Measurements from ENCODE around the gene CNTFR. TPM values are rescaled to one million over a fixed set of nuclear protein-coding genes. Genes with fewer than 3 reads are reported as not detected.

The CNTFR gene
- total RNA-seq, 1 donor from 2014 or later: 7.4 TPM

DNA sequence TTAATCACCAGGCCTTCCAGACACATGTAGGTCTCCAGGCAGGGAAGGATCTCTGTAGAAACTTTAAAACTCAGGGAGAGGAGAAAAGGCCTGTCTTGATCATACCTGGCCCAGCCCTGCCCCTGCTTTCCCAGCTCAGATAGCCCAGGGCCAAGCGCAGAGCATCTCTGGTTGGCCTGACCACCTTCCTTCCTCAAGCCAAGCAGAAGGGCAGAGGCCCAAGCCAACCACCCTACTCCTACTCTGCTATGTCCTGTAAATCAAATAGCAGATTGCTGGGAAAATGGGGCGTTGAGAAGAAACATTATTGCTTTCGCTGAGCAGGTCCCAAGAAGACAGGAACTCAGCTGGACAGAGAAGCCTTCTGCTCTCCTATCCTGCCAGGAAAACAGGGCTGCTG lies 81.1 kb downstream of the CNTFR start:
- Histone ChIP-seq H3K9ac (ENCODE audit: low read length) (no peak overlapping the region), H3K4me2 (ENCODE audit: low read length) (no peak overlapping the region)
- DNase-seq (ENCODE audit: low read depth): no peak

DNA sequence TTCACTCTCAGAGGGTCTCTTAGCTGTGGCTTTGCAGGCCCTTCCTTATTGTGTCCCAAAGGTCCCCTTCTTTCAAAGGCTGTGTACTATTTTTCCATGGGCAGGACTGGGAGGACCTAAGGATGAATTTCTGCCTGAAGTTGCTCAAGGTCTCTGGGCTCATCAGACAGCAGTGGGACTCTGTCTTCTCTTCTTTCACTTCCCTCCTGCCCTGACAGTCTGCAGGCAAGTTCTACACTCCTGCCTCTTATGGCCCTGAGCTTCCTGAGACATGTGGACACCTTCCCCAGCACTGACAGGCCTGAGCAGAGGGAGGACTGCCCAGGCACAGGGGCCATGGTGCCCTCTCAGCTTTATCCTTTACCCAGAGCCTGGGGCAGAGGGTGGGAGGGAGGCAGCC lies 81.6 kb downstream of the CNTFR start:
- Mint-ChIP-seq H3K9me3 (ENCODE audit: unreplicated experiment) (peaks cover 9% of the 10 kb centered on the region), H3K4me3 (ENCODE audit: unreplicated experiment) (no peak overlapping the region), H3K27me3 (ENCODE audit: low read depth, unreplicated experiment) (peaks cover 72% of the 10 kb centered on the region), H3K27ac (ENCODE audit: unreplicated experiment) (no peak overlapping the region), H3K36me3 (ENCODE audit: low read depth, unreplicated experiment) (peaks cover 7% of the 10 kb centered on the region), H3K4me1 (ENCODE audit: low read depth, unreplicated experiment) (peaks cover 3% of the 10 kb centered on the region)
- H3K27ac ChIP-seq (ENCODE audit: low read depth, low read length): no peak overlapping the region
- no peak for FAIRE-seq
- no peak for DNase-seq (ENCODE audit: low read depth)
- no peak overlapping the region for H3K9ac ChIP-seq (ENCODE audit: low read length)
- no peaks in the 10 kb centered on the region for H3K36me3 ChIP-seq (ENCODE audit: insufficient read depth, low read length)
- no peak overlapping the region for H2AFZ ChIP-seq (ENCODE audit: low read depth, low read length)
- no peaks in the 10 kb centered on the region for H4K20me1 ChIP-seq (ENCODE audit: insufficient read depth, low read length)
- no peak for TF ChIP-seq EZH2 (IDR thresholded peaks at IDR 0.05; ENCODE audit: insufficient read depth, low read length)
- TF ChIP-seq, protein P1, sequence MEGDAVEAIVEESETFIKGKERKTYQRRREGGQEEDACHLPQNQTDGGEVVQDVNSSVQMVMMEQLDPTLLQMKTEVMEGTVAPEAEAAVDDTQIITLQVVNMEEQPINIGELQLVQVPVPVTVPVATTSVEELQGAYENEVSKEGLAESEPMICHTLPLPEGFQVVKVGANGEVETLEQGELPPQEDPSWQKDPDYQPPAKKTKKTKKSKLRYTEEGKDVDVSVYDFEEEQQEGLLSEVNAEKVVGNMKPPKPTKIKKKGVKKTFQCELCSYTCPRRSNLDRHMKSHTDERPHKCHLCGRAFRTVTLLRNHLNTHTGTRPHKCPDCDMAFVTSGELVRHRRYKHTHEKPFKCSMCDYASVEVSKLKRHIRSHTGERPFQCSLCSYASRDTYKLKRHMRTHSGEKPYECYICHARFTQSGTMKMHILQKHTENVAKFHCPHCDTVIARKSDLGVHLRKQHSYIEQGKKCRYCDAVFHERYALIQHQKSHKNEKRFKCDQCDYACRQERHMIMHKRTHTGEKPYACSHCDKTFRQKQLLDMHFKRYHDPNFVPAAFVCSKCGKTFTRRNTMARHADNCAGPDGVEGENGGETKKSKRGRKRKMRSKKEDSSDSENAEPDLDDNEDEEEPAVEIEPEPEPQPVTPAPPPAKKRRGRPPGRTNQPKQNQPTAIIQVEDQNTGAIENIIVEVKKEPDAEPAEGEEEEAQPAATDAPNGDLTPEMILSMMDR (IDR thresholded peaks at IDR 0.05; ENCODE audit: insufficient read depth, low read depth, low read length): no peak
- H3K79me2 ChIP-seq (ENCODE audit: insufficient read depth, low read length): no peaks in the 10 kb centered on the region
- H3K27me3 ChIP-seq (ENCODE audit: insufficient read depth, low read length): peaks cover 18% of the 10 kb centered on the region
- H3K9me3 ChIP-seq (ENCODE audit: insufficient read depth, low read depth, low read length): no peaks in the 10 kb centered on the region
- H3K4me2 ChIP-seq (ENCODE audit: low read length): no peak overlapping the region
- H3K4me3 ChIP-seq (ENCODE audit: insufficient read depth, low read depth, low read length): no peak overlapping the region
- H3K4me1 ChIP-seq (ENCODE audit: insufficient read depth, low read length): peaks cover 4% of the 10 kb centered on the region

More for the DNA sequence above, 81.1 kb downstream of the CNTFR start:
- no peaks in the 10 kb centered on the region for H3K79me2 ChIP-seq (ENCODE audit: insufficient read depth, low read length)
- peaks cover 19% of the 10 kb centered on the region for H3K27me3 ChIP-seq (ENCODE audit: insufficient read depth, low read length)
- H3K27me3 Mint-ChIP-seq (ENCODE audit: low read depth, unreplicated experiment): peaks cover 69% of the 10 kb centered on the region
- no peak for FAIRE-seq
- H3K4me1 Mint-ChIP-seq (ENCODE audit: low read depth, unreplicated experiment): peaks cover 3% of the 10 kb centered on the region
- H2AFZ ChIP-seq (ENCODE audit: low read depth, low read length): no peak overlapping the region
- no peaks in the 10 kb centered on the region for H4K20me1 ChIP-seq (ENCODE audit: insufficient read depth, low read length)
- H3K36me3 Mint-ChIP-seq (ENCODE audit: low read depth, unreplicated experiment): peaks cover 7% of the 10 kb centered on the region
- no peaks in the 10 kb centered on the region for H3K9me3 ChIP-seq (ENCODE audit: insufficient read depth, low read depth, low read length)
- no peaks in the 10 kb centered on the region for H3K4me1 ChIP-seq (ENCODE audit: insufficient read depth, low read length)
- no peaks in the 10 kb centered on the region for H3K36me3 ChIP-seq (ENCODE audit: insufficient read depth, low read length)
- H3K4me3 ChIP-seq (ENCODE audit: insufficient read depth, low read depth, low read length): no peak overlapping the region
- TF ChIP-seq, protein P1 (IDR thresholded peaks at IDR 0.05; ENCODE audit: insufficient read depth, low read depth, low read length): no peak
- no peak for TF ChIP-seq EZH2 (IDR thresholded peaks at IDR 0.05; ENCODE audit: insufficient read depth, low read length)
- no peak overlapping the region for H3K27ac Mint-ChIP-seq (ENCODE audit: unreplicated experiment)
- H3K9me3 Mint-ChIP-seq (ENCODE audit: unreplicated experiment): peaks cover 9% of the 10 kb centered on the region
- no peak overlapping the region for H3K27ac ChIP-seq (ENCODE audit: low read depth, low read length)
- no peak overlapping the region for H3K4me3 Mint-ChIP-seq (ENCODE audit: unreplicated experiment)

DNA sequence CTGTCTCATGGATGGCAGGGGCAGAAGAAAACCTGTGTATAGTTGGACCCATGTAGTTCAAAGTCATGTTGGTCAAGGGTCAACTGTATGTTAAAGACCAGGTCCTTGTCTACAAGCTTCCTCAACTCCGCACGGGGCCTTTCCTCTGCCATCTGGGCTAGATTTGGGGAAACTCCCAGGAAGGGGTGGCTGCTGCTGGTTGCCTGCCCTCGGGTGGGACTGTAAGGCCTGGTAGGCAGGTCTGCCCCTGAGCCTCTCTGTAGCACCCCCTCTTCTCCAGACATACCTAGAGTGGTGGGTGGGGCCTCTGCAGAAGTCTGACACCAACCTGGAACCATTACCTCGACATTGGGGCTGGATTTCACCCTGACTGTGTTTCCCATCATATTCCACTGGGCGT lies 82.0 kb downstream of the CNTFR start:
- peaks cover 18% of the 10 kb centered on the region for H3K27me3 ChIP-seq (ENCODE audit: insufficient read depth, low read length)
- H3K9ac ChIP-seq (ENCODE audit: low read length): no peak overlapping the region
- no peak overlapping the region for H3K27ac Mint-ChIP-seq (ENCODE audit: unreplicated experiment)
- no peak overlapping the region for H3K27ac ChIP-seq (ENCODE audit: low read depth, low read length)
- H3K27me3 Mint-ChIP-seq (ENCODE audit: low read depth, unreplicated experiment): peaks cover 71% of the 10 kb centered on the region
- no peaks in the 10 kb centered on the region for H3K9me3 ChIP-seq (ENCODE audit: insufficient read depth, low read depth, low read length)
- H3K9me3 Mint-ChIP-seq (ENCODE audit: unreplicated experiment): peaks cover 9% of the 10 kb centered on the region
- H3K36me3 Mint-ChIP-seq (ENCODE audit: low read depth, unreplicated experiment): peaks cover 7% of the 10 kb centered on the region
- TF ChIP-seq, protein P1 (IDR thresholded peaks at IDR 0.05; ENCODE audit: insufficient read depth, low read depth, low read length): no peak
- TF ChIP-seq EZH2 (IDR thresholded peaks at IDR 0.05; ENCODE audit: insufficient read depth, low read length): no peak
- no peak overlapping the region for H2AFZ ChIP-seq (ENCODE audit: low read depth, low read length)
- no peaks in the 10 kb centered on the region for H3K36me3 ChIP-seq (ENCODE audit: insufficient read depth, low read length)
- DNase-seq (ENCODE audit: low read depth) (no peak), FAIRE-seq (no peak)
- no peaks in the 10 kb centered on the region for H3K79me2 ChIP-seq (ENCODE audit: insufficient read depth, low read length)
- H3K4me3 Mint-ChIP-seq (ENCODE audit: unreplicated experiment): no peak overlapping the region
- peaks cover 2% of the 10 kb centered on the region for H3K4me1 Mint-ChIP-seq (ENCODE audit: low read depth, unreplicated experiment)
- H3K4me1 ChIP-seq (ENCODE audit: insufficient read depth, low read length): peaks cover 7% of the 10 kb centered on the region
- H4K20me1 ChIP-seq (ENCODE audit: insufficient read depth, low read length): no peaks in the 10 kb centered on the region
- no peak overlapping the region for H3K4me2 ChIP-seq (ENCODE audit: low read length)
- H3K4me3 ChIP-seq (ENCODE audit: insufficient read depth, low read depth, low read length): no peak overlapping the region

Measured in astrocyte (in vitro differentiated cells and primary cell).